Central memory CD4-positive, alpha-beta T cell (primary cell): ENCODE measurements around the gene KRTAP4-3.
"Not testable (repeated sequence)": the region's sequence is repeated elsewhere in the genome, so short reads cannot be mapped to it uniquely, and the experiment has no call there.

ENCODE experiments used
- DNase-seq: peaks from one replicate; pipeline ENCODE4 v3.0.0; 2022

Gene KRTAP4-3

GRCh38 chr17:41150026-41150425, 18.0 kb downstream of the KRTAP4-3 start:
- DNase-seq: no peak

GRCh38 chr17:41149652-41149985, 18.4 kb downstream of the KRTAP4-3 start, which contains the start of gene KRTAP4-5:
Gene KRTAP4-5 (minus strand): TSS chr17:41149825. CDS start chr17:41149767, 58 bp downstream.
- DNase-seq: no peak

GRCh38 chr17:41148971-41149651, 18.9 kb downstream of the KRTAP4-3 start:
- DNase-seq: not testable (repeated sequence)

- no peak for DNase-seq
Observed at GRCh38 chr17:41147531-41148204, 20.4 kb downstream of the KRTAP4-3 start.

- no peak for DNase-seq
Observed at GRCh38 chr17:41145261-41145660, 22.8 kb downstream of the KRTAP4-3 start.

- no peak for DNase-seq
Observed at GRCh38 chr17:41144846-41145245, 23.2 kb downstream of the KRTAP4-3 start.

- DNase-seq: no peak
Observed at GRCh38 chr17:41141361-41141760, 26.7 kb downstream of the KRTAP4-3 start.

- no peak for DNase-seq
Observed at GRCh38 chr17:41140360-41141131, 27.5 kb downstream of the KRTAP4-3 start, which contains the start of gene KRTAP4-6. Gene KRTAP4-6 (minus strand): TSS chr17:41140544. CDS start chr17:41140487, 57 bp downstream.

GRCh38 chr17:41139865-41140264, 28.2 kb downstream of the KRTAP4-3 start:
- DNase-seq: not testable (repeated sequence)

GRCh38 chr17:41133880-41134735, 33.9 kb downstream of the KRTAP4-3 start:
- no peak for DNase-seq

- no peak for DNase-seq
Observed at GRCh38 chr17:41131979-41132378, 36.0 kb downstream of the KRTAP4-3 start.

- DNase-seq: no peak
Observed at GRCh38 chr17:41127371-41127770, 40.6 kb downstream of the KRTAP4-3 start.

- no peak for DNase-seq
Observed at GRCh38 chr17:41126412-41126811, 41.6 kb downstream of the KRTAP4-3 start.

- no peak for DNase-seq
Observed at GRCh38 chr17:41125064-41125463, 43.0 kb downstream of the KRTAP4-3 start.

GRCh38 chr17:41123991-41124371, 44.0 kb downstream of the KRTAP4-3 start, which contains the start of gene KRTAP4-12:
Gene KRTAP4-12 (minus strand): TSS chr17:41124182. CDS start chr17:41124122, 60 bp downstream.
- DNase-seq: not testable (repeated sequence)

- DNase-seq: not testable (repeated sequence)
Observed at GRCh38 chr17:41123292-41123990, 44.6 kb downstream of the KRTAP4-3 start.

GRCh38 chr17:41121742-41122141, 46.3 kb downstream of the KRTAP4-3 start:
- no peak for DNase-seq

GRCh38 chr17:41119696-41120690, 48.0 kb downstream of the KRTAP4-3 start:
- DNase-seq: peak; percentile 20

GRCh38 chr17:41118721-41119120, 49.3 kb downstream of the KRTAP4-3 start:
- no peak for DNase-seq

- DNase-seq: not testable (repeated sequence)
Observed at GRCh38 chr17:41117846-41118386, 50.1 kb downstream of the KRTAP4-3 start, which contains the start of gene KRTAP4-11. Gene KRTAP4-11 (minus strand): TSS chr17:41118373. CDS start chr17:41118315, 58 bp downstream.
